ENCODE measurements around the gene ACOX2. TPM values are rescaled to one million over a fixed set of nuclear protein-coding genes. Genes with fewer than 3 reads are reported as not detected.

The ACOX2 gene
- total RNA-seq, 1 donor from 2014 or later, result 20.2 TPM

GRCh38 chr3:58488967-58489366 lies 48.0 kb downstream of the ACOX2 start:
- Histone ChIP-seq H3K36me3 (no peaks in the 10 kb centered on the region), H3K9me3 (no peaks in the 10 kb centered on the region), H3K4me3 (no peak overlapping the region), H3K4me1 (peaks cover 34% of the 10 kb centered on the region), H3K27me3 (ENCODE audit: low read depth) (no peaks in the 10 kb centered on the region), H3K27ac (no peak overlapping the region)
- intact Hi-C loops (cut with DNase I), result no loop called here
- DNase-seq (no peak), ATAC-seq (no peak)
- no peak for TF ChIP-seq CTCF (IDR thresholded peaks at IDR 0.05)

- no peaks in the 10 kb centered on the region for H3K36me3 ChIP-seq
- no peaks in the 10 kb centered on the region for H3K9me3 ChIP-seq
- ATAC-seq, result no peak
- H3K27me3 ChIP-seq (ENCODE audit: low read depth), result no peaks in the 10 kb centered on the region
- TF ChIP-seq CTCF (IDR thresholded peaks at IDR 0.05), result no peak
- no peak overlapping the region for H3K4me3 ChIP-seq
- H3K4me1 ChIP-seq, result peaks cover 32% of the 10 kb centered on the region
- no peak for DNase-seq
- intact Hi-C loops (cut with DNase I), result no loop called here
- no peak overlapping the region for H3K27ac ChIP-seq
These were observed 49.7 kb downstream of the ACOX2 start for GRCh38 chr3:58487140-58487886.

DNA sequence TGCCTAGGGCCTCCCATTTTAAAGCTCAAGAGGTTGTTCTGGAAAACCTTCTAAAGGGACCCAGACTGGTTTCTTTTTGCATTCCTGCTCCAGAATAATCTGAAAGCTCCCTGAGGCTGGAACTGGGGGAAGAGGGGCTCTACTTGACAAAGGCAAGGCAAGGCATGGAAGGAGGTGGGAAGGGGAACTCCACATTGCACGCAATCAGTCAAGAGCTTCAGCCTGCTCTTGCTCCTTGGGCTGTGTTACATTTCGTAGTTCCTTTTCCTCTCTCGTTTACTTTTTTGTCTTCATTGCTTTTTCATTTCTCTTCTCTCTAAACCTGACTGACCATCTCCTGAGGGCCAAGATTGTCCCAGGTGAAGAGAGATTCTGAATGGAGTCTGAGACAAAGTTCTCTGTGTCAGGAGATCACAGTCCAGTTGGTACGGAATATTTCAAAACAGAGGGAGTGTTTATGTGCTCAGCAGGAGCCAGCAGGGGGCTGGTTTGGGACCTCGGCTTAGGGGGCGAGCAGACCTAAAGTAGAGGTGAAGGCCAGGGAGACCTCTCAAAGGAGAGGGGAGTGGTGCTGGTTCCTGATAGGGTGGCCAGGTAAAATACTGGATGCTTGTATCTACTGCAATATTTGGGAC lies 51.1 kb downstream of the ACOX2 start:
- no peak for ATAC-seq
- Histone ChIP-seq H3K4me3 (no peak overlapping the region), H3K9me3 (no peaks in the 10 kb centered on the region), H3K4me1 (peaks cover 27% of the 10 kb centered on the region), H3K27me3 (ENCODE audit: low read depth) (no peaks in the 10 kb centered on the region), H3K27ac (no peak overlapping the region), H3K36me3 (no peaks in the 10 kb centered on the region)
- DNase-seq, result no peak
- TF ChIP-seq CTCF (IDR thresholded peaks at IDR 0.05), result no peak
- intact Hi-C loops (cut with DNase I), result no loop called here

DNA sequence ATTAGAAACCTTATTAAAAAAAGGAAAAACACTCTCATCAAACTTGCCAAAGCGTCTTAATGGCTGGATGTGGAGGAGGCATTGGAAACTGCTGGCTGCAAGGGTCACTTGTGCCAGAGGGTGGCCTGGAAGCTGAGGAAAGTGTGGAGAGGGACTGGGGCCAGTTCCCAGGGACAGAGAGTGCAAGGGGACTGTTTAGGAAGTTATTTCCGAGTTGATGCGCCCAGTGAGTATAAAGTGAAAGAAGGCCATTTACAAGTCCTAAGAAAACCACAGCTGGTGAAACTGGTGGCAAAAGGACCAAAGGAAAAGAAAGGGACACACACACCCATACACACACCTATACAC lies 52.3 kb downstream of the ACOX2 start:
- peaks cover 24% of the 10 kb centered on the region for H3K4me1 ChIP-seq
- no peak for DNase-seq
- no peak for TF ChIP-seq CTCF (IDR thresholded peaks at IDR 0.05)
- no peak for ATAC-seq
- intact Hi-C loops (cut with DNase I), result no loop called here
- peak overlapping the region; percentile 31 for H3K27ac ChIP-seq
- H3K9me3 ChIP-seq, result no peaks in the 10 kb centered on the region
- H3K27me3 ChIP-seq (ENCODE audit: low read depth), result no peaks in the 10 kb centered on the region
- no peaks in the 10 kb centered on the region for H3K36me3 ChIP-seq
- no peak overlapping the region for H3K4me3 ChIP-seq

DNA sequence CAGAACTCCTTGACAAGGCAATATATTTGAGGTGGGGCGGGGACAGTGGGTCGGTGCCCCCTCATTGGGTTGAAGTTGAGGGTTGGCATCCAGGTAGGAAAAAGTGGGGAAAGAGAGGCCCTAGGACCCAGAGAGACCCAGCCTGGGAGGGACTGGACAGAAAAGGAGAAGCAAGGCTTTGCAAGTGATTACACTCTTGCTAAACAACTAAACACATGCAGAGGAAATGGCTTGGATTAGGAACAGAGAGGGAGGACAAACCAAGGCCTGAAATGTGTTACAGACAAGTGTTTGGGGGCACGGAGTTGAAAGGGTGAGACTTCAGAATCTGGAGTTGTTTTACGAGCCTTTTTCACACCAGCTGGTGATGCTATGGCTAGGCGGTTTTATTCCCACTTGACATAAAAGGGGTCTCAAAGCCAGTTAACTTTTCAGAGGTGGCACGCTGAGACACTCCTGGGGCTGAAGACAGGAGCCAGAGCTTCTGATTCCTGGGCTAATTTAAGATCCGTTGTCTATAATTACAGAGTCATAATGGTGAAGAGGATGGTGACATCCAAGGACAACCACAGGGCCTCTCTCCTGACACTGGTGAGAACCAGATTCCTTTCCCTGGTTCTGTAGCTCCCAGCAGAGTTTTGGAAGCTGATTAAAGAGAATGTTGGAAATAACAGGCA lies 52.8 kb downstream of the ACOX2 start:
- Histone ChIP-seq H3K27me3 (ENCODE audit: low read depth) (no peaks in the 10 kb centered on the region), H3K9me3 (no peaks in the 10 kb centered on the region), H3K4me1 (peaks cover 24% of the 10 kb centered on the region), H3K27ac (peak overlapping the region; percentile 31), H3K36me3 (no peaks in the 10 kb centered on the region), H3K4me3 (no peak overlapping the region)
- DNase-seq (no peak), ATAC-seq (peak; percentile 50 to 56)
- intact Hi-C loops (cut with DNase I), result no loop called here
- no peak for TF ChIP-seq CTCF (IDR thresholded peaks at IDR 0.05)

Data from lower lobe of right lung (tissue), 2 donors.